ENCODE data around the gene PBX3.

DNA sequence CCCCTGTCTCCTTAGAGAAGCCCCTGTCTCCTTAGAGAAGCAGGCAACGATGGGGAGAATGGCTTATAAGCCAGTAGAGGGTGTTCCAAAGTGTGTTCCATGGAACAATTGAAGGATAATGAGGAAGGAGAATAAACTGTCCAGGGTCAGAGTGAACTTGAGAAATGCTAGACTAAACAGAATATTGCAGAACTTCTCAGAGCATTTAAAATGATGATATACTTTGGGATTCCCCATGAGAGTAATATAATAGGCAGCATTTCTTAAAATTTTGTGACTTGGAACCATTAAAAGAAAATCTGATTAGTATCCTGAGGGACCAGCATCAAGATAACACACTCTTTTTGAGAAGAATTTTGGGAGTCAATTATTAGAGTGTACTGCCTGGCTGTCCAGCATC lies 116.8 kb downstream of the PBX3 start:
- no peak for TF ChIP-seq HOXA5 (CRISPR knock-in tag; IDR thresholded peaks at IDR 0.05)
- TF ChIP-seq ZNF414 (CRISPR knock-in tag; IDR thresholded peaks at IDR 0.05), result no peak
- TF ChIP-seq ZMAT3 (CRISPR knock-in tag; conservative IDR thresholded peaks at IDR 0.05), result no peak

All from HepG2 (cell line).